GM23338 (cell line): ENCODE results near the gene POR. TPM values are rescaled to one million over a fixed set of nuclear protein-coding genes. Genes with fewer than 3 reads are reported as not detected.

Experiments
- ATAC-seq: fragments of 200-7000 bp; cut with Tn5 transposase; 3 replicates; pipeline ENCODE4 v1.9.1; 2020
- DNase-seq: peaks from one replicate; pipeline ENCODE4 v3.0.0-alpha.2; 2015; ENCODE audit warnings: low spot score
- H2AFZ ChIP-seq: fragments of 200-600 bp; sonication (generic); 2 replicates; pipeline ENCODE4 v1.8.0; 2016; ENCODE audit warnings: antibody characterized with exemption, mild to moderate bottlenecking, moderate library complexity
- H3F3A ChIP-seq: fragments of 200-600 bp; sonication (generic); replicated peaks from 2 replicates; pipeline ENCODE4 v1.8.0; 2017; ENCODE audit warnings: antibody characterized with exemption, mixed run types, low read depth
- H3K27ac ChIP-seq: fragments of 200-600 bp; sonication (generic); 2 replicates; pipeline ENCODE4 v1.6.1; 2016; ENCODE audit warnings: low read depth
- H3K27me3 ChIP-seq: fragments of 200-600 bp; sonication (generic); 2 replicates; pipeline ENCODE4 v1.8.0; 2016; ENCODE audit warnings: mild to moderate bottlenecking, mixed run types, moderate library complexity; ENCODE audit not compliant: insufficient read depth
- H3K36me3 ChIP-seq: fragments of 200-600 bp; sonication (generic); 2 replicates; pipeline ENCODE4 v1.8.0; 2016; ENCODE audit warnings: mild to moderate bottlenecking; ENCODE audit not compliant: insufficient read depth
- H3K4me1 ChIP-seq: fragments of 200-600 bp; sonication (generic); 2 replicates; pipeline ENCODE4 v1.8.0; 2016; ENCODE audit warnings: mild to moderate bottlenecking, moderate library complexity; ENCODE audit not compliant: insufficient read depth
- H3K4me2 ChIP-seq: fragments of 200-600 bp; sonication (generic); 2 replicates; pipeline ENCODE4 v1.7.1; 2017; ENCODE audit warnings: mixed run types
- H3K4me3 ChIP-seq: fragments of 200-600 bp; sonication (generic); 2 replicates; pipeline ENCODE4 v1.6.1; 2016; ENCODE audit warnings: mixed run types
- H3K79me2 ChIP-seq: fragments of 200-600 bp; sonication (generic); replicated peaks from 2 replicates; pipeline ENCODE4 v1.8.0; 2017; ENCODE audit warnings: mild to moderate bottlenecking; ENCODE audit not compliant: insufficient read depth
- H3K9me2 ChIP-seq: fragments of 200-600 bp; sonication (generic); 2 replicates; pipeline ENCODE4 v1.8.0; 2017; ENCODE audit not compliant: insufficient read depth
- H4K20me1 ChIP-seq: fragments of 200-600 bp; sonication (generic); replicated peaks from 2 replicates; pipeline ENCODE4 v1.8.0; 2017; ENCODE audit warnings: mild to moderate bottlenecking; ENCODE audit not compliant: insufficient read depth
- H3K27ac Mint-ChIP-seq: 2 replicates; pipeline ENCODE4 v1.8.0; 2020; ENCODE audit warnings: inconsistent platforms, mild to moderate bottlenecking, moderate library complexity, mixed read lengths
- H3K27me3 Mint-ChIP-seq: 3 replicates; pipeline ENCODE4 v1.8.0; 2022; ENCODE audit warnings: low read depth, mild to moderate bottlenecking, moderate library complexity, mixed read lengths, inconsistent platforms; ENCODE audit not compliant: insufficient read depth, poor library complexity
- H3K36me3 Mint-ChIP-seq: 3 replicates; pipeline ENCODE4 v1.8.0; 2021; ENCODE audit warnings: low read depth, mild to moderate bottlenecking, inconsistent platforms, moderate library complexity, mixed read lengths
- H3K4me1 Mint-ChIP-seq: 3 replicates; pipeline ENCODE4 v1.8.0; 2020; ENCODE audit warnings: mild to moderate bottlenecking, inconsistent platforms, mixed read lengths
- H3K4me3 Mint-ChIP-seq: 3 replicates; pipeline ENCODE4 v1.8.0; 2021; ENCODE audit warnings: moderate library complexity, mild to moderate bottlenecking, inconsistent platforms, mixed read lengths
- H3K9me3 Mint-ChIP-seq: 3 replicates; pipeline ENCODE4 v1.8.0; 2020; ENCODE audit warnings: moderate library complexity, mild to moderate bottlenecking, inconsistent platforms, mixed read lengths
- CTCF ChIP-seq, 2 experiments: fragments of 200-600 bp in 1 of 2; sonication (generic) in 1 of 2; conservative IDR thresholded peaks; 2 replicates each; pipeline versions ENCODE4 v1.5.1 to v1.6.1; 2016 to 2017; ENCODE audit warnings: antibody characterized with exemption in 2 of 2, low read depth in 2 of 2, mild to moderate bottlenecking in 2 of 2, moderate library complexity in 1 of 2
- EZH2 ChIP-seq: fragments of 200-600 bp; sonication (generic); IDR thresholded peaks from one replicate; pipeline ENCODE4 v1.8.0; 2017; ENCODE audit warnings: antibody characterized with exemption, mild to moderate bottlenecking, low read depth; ENCODE audit not compliant: unreplicated experiment
- EZH2phosphoT487 ChIP-seq: fragments of 200-600 bp; sonication (generic); IDR thresholded peaks from one replicate; pipeline ENCODE4 v1.8.1; 2018; ENCODE audit warnings: antibody characterized with exemption; ENCODE audit not compliant: unreplicated experiment
- JUNB ChIP-seq: IDR thresholded peaks from one replicate; pipeline ENCODE4 v1.6.1; 2016; ENCODE audit warnings: antibody characterized with exemption; ENCODE audit not compliant: unreplicated experiment
- NANOG ChIP-seq: IDR thresholded peaks from 2 replicates; pipeline ENCODE4 v1.6.1; 2016; ENCODE audit warnings: antibody characterized with exemption, borderline replicate concordance
- POLR2AphosphoS5 ChIP-seq: IDR thresholded peaks from 2 replicates; pipeline ENCODE4 v1.6.1; 2016; ENCODE audit warnings: antibody characterized with exemption, low read depth
- REST ChIP-seq: IDR thresholded peaks from one replicate; pipeline ENCODE4 v1.6.1; 2018; ENCODE audit warnings: antibody characterized with exemption; ENCODE audit not compliant: unreplicated experiment
- STAT1 ChIP-seq: IDR thresholded peaks from one replicate; pipeline ENCODE4 v1.6.1; 2016; ENCODE audit warnings: antibody characterized with exemption; ENCODE audit not compliant: unreplicated experiment
- ZNF114 ChIP-seq: fragments of 250-450 bp; sonication (Bioruptor Pico); IDR thresholded peaks from 2 replicates; pipeline ENCODE4 v1.5.0; 2020; ENCODE audit warnings: mild to moderate bottlenecking, moderate library complexity
- polyA plus RNA-seq: library from polyadenylated mRNA; unstranded; fragments of >200 nt; fragmentation: Nextera tagmentation; extraction: Ambion mirVana; gene quantifications from 2 replicates; pipeline ENCODE4 v1.2.1, GENCODE V29; 2016
- total RNA-seq: library from RNA; depleted of rRNA; stranded (reverse); fragments of >200 nt; shearing (Covaris generic); gene quantifications from 2 replicates; pipeline ENCODE4 v1.2.3, GENCODE V29; 2014
- TF ChIP-seq, protein P1 (sequence below): fragments of 250-450 bp; sonication (Bioruptor Pico); IDR thresholded peaks from 2 replicates; pipeline ENCODE4 v1.5.0; 2020; ENCODE audit warnings: mild to moderate bottlenecking, moderate library complexity
- TF ChIP-seq, protein P2 (sequence below): IDR thresholded peaks from 2 replicates; pipeline ENCODE4 v1.6.1; 2016; ENCODE audit warnings: antibody characterized with exemption

The POR gene
- total and polyA plus RNA-seq, 2 experiments from 2014 or later: 126 to 164 TPM

DNA sequence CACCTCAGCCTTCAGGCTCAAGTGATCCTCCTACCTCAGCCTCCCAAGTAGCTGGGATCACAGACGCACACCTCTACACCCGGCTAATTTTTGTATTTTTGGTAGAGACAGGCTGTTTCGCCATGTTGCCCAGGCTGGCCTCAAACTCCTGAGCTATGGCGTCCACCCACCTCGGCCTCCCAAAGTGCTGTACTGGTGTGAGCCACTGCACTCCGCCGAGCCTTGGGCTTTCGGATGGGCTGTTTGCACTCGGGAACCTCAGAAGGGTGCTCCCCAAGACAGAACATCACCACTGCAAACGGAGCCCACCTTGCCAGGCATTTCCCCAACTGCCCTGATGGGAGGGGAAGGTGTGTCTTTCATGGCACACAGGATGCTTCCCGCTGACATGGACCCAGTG is 52.1 kb downstream of the POR start:
- no peak overlapping the region for H3K4me3 ChIP-seq
- no peak overlapping the region for H2AFZ ChIP-seq
- H3K36me3 ChIP-seq: no peaks in the 10 kb centered on the region
- Mint-ChIP-seq H3K4me1 (peaks cover 6% of the 10 kb centered on the region), H3K4me3 (no peak overlapping the region), H3K9me3 (no peaks in the 10 kb centered on the region), H3K27me3 (peaks cover 6% of the 10 kb centered on the region), H3K27ac (no peak overlapping the region; the same call in 1 of the 2 replicates), H3K36me3 (peaks cover 10% of the 10 kb centered on the region)
- TF ChIP-seq, protein P1, sequence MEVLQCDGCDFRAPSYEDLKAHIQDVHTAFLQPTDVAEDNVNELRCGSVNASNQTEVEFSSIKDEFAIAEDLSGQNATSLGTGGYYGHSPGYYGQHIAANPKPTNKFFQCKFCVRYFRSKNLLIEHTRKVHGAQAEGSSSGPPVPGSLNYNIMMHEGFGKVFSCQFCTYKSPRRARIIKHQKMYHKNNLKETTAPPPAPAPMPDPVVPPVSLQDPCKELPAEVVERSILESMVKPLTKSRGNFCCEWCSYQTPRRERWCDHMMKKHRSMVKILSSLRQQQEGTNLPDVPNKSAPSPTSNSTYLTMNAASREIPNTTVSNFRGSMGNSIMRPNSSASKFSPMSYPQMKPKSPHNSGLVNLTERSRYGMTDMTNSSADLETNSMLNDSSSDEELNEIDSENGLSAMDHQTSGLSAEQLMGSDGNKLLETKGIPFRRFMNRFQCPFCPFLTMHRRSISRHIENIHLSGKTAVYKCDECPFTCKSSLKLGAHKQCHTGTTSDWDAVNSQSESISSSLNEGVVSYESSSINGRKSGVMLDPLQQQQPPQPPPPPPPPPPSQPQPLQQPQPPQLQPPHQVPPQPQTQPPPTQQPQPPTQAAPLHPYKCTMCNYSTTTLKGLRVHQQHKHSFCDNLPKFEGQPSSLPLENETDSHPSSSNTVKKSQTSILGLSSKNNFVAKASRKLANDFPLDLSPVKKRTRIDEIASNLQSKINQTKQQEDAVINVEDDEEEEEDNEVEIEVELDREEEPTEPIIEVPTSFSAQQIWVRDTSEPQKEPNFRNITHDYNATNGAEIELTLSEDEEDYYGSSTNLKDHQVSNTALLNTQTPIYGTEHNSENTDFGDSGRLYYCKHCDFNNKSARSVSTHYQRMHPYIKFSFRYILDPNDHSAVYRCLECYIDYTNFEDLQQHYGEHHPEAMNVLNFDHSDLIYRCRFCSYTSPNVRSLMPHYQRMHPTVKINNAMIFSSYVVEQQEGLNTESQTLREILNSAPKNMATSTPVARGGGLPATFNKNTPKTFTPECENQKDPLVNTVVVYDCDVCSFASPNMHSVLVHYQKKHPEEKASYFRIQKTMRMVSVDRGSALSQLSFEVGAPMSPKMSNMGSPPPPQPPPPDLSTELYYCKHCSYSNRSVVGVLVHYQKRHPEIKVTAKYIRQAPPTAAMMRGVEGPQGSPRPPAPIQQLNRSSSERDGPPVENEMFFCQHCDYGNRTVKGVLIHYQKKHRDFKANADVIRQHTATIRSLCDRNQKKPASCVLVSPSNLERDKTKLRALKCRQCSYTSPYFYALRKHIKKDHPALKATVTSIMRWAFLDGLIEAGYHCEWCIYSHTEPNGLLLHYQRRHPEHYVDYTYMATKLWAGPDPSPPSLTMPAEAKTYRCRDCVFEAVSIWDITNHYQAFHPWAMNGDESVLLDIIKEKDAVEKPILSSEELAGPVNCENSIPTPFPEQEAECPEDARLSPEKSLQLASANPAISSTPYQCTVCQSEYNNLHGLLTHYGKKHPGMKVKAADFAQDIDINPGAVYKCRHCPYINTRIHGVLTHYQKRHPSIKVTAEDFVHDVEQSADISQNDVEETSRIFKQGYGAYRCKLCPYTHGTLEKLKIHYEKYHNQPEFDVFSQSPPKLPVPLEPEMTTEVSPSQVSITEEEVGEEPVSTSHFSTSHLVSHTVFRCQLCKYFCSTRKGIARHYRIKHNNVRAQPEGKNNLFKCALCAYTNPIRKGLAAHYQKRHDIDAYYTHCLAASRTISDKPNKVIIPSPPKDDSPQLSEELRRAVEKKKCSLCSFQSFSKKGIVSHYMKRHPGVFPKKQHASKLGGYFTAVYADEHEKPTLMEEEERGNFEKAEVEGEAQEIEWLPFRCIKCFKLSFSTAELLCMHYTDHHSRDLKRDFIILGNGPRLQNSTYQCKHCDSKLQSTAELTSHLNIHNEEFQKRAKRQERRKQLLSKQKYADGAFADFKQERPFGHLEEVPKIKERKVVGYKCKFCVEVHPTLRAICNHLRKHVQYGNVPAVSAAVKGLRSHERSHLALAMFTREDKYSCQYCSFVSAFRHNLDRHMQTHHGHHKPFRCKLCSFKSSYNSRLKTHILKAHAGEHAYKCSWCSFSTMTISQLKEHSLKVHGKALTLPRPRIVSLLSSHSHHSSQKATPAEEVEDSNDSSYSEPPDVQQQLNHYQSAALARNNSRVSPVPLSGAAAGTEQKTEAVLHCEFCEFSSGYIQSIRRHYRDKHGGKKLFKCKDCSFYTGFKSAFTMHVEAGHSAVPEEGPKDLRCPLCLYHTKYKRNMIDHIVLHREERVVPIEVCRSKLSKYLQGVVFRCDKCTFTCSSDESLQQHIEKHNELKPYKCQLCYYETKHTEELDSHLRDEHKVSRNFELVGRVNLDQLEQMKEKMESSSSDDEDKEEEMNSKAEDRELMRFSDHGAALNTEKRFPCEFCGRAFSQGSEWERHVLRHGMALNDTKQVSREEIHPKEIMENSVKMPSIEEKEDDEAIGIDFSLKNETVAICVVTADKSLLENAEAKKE: no peak
- TF ChIP-seq, protein P2, sequence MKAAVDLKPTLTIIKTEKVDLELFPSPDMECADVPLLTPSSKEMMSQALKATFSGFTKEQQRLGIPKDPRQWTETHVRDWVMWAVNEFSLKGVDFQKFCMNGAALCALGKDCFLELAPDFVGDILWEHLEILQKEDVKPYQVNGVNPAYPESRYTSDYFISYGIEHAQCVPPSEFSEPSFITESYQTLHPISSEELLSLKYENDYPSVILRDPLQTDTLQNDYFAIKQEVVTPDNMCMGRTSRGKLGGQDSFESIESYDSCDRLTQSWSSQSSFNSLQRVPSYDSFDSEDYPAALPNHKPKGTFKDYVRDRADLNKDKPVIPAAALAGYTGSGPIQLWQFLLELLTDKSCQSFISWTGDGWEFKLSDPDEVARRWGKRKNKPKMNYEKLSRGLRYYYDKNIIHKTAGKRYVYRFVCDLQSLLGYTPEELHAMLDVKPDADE: no peak
- TF ChIP-seq EZH2 (no peak), CTCF (conservative IDR thresholded peaks at IDR 0.05; ENCODE audit: low read depth in 2 of 2) (no peak), POLR2AphosphoS5 (no peak), ZNF114 (CRISPR knock-in tag) (no peak), REST (no peak), NANOG (no peak), EZH2phosphoT487 (no peak), STAT1 (no peak), JUNB (no peak)
- H3K27me3 ChIP-seq: no peaks in the 10 kb centered on the region
- H4K20me1 ChIP-seq: peaks cover under 1% of the 10 kb centered on the region; the same call in 1 of the 2 replicates
- ATAC-seq (no peak), DNase-seq (no peak)
- H3K4me2 ChIP-seq: no peak overlapping the region
- H3K27ac ChIP-seq: no peak overlapping the region
- no peaks in the 10 kb centered on the region for H3K9me2 ChIP-seq
- H3F3A ChIP-seq: no peaks in the 10 kb centered on the region
- no peaks in the 10 kb centered on the region for H3K4me1 ChIP-seq
- 0 out of 2 replicates have a peak, but pooled peaks cover 2% of the 10 kb centered on the region for H3K79me2 ChIP-seq
